H1 (cell line): ENCODE data around the gene EPHA2. TPM values are rescaled to one million over a fixed set of nuclear protein-coding genes. Genes with fewer than 3 reads are reported as not detected.
A peak's percentile ranks its signal among the peaks of the same experiment; 100 is the strongest.

Source experiments
- CTCF ChIA-PET: fragments of 300-600 bp; sonication (Branson Sonifier 250); formaldehyde crosslinking; loops from one replicate; lab custom pipeline; 2021; ENCODE audit not compliant: partially characterized antibody; lab: Charles Lee
- POLR2A ChIA-PET: fragments of 300-600 bp; sonication (Branson Sonifier 250); formaldehyde crosslinking; loops from one replicate; lab custom pipeline; 2021; ENCODE audit warnings: inconsistent platforms; ENCODE audit not compliant: partially characterized antibody; lab: Charles Lee
- DNase-seq, 2 experiments: peaks; one replicate each; pipeline versions ENCODE4 v3.0.0 to v3.0.0-alpha.2; 2010 to 2022; ENCODE audit warnings: low spot score in 2 of 2, low read depth in 1 of 2, mixed read lengths in 1 of 2
- FAIRE-seq: peaks from 2 replicates; lab custom pipeline; 2011; peaks lifted over from hg19 to GRCh38; lab: Jason Lieb, UNC
- H2AFZ ChIP-seq: 2 replicates; pipeline ENCODE4 v1.8.1; 2012; ENCODE audit warnings: low read length, inconsistent platforms
- H2AK5ac ChIP-seq: 2 replicates; pipeline ENCODE4 v1.6.1; 2013; ENCODE audit warnings: low read depth, low read length
- H2BK120ac ChIP-seq: replicated peaks from 2 replicates; pipeline ENCODE3; 2013; ENCODE audit warnings: low read depth, low read length, inconsistent platforms
- H2BK12ac ChIP-seq: 2 replicates; pipeline ENCODE4 v1.6.1; 2013; ENCODE audit warnings: low read depth, low read length
- H2BK15ac ChIP-seq: 2 replicates; pipeline ENCODE4 v1.6.1; 2013; ENCODE audit warnings: low read length
- H2BK20ac ChIP-seq: 2 replicates; pipeline ENCODE4 v1.6.1; 2013; ENCODE audit warnings: low read length
- H2BK5ac ChIP-seq: 2 replicates; pipeline ENCODE4 v1.6.1; 2013; ENCODE audit warnings: low read depth, low read length
- H3K14ac ChIP-seq: 2 replicates; pipeline ENCODE4 v1.6.1; 2013; ENCODE audit warnings: inconsistent platforms; ENCODE audit not compliant: insufficient read length
- H3K18ac ChIP-seq: 2 replicates; pipeline ENCODE4 v1.6.1; 2013; ENCODE audit warnings: low read length; ENCODE audit errors: extremely low read depth
- H3K23ac ChIP-seq: 2 replicates; pipeline ENCODE4 v1.6.1; 2013; ENCODE audit warnings: inconsistent platforms; ENCODE audit not compliant: insufficient read length
- H3K23me2 ChIP-seq: 2 replicates; pipeline ENCODE4 v1.6.1; 2013; ENCODE audit warnings: low read depth, low read length
- H3K27ac ChIP-seq: 2 replicates; pipeline ENCODE4 v1.6.1; 2011; ENCODE audit warnings: low read depth, low read length, inconsistent platforms
- H3K27me3 ChIP-seq, 4 experiments: replicated peaks in 1 of 4; 1 replicate in 1 of 4; 2 replicates in 3 of 4; pipeline versions ENCODE4 v1.6.1 to v1.8.1; 2011 to 2013; ENCODE audit warnings: low read length in 3 of 4, mild to moderate bottlenecking in 3 of 4, inconsistent platforms in 2 of 4, mixed read lengths in 2 of 4, moderate library complexity in 1 of 4; ENCODE audit not compliant: control insufficient read depth in 3 of 4, insufficient read depth in 3 of 4; ENCODE audit errors: extremely low read depth in 1 of 4
- H3K36me3 ChIP-seq, 4 experiments: 2 replicates each; pipeline versions ENCODE4 v1.6.1 to v1.8.1; 2011 to 2013; ENCODE audit warnings: mild to moderate bottlenecking in 4 of 4, low read length in 3 of 4, moderate library complexity in 2 of 4, control low read depth in 1 of 4, inconsistent platforms in 1 of 4; ENCODE audit not compliant: insufficient read depth in 4 of 4, control insufficient read depth in 2 of 4
- H3K4ac ChIP-seq: replicated peaks from 2 replicates; pipeline ENCODE3; 2013; ENCODE audit warnings: low read length, low read depth, mixed read lengths, inconsistent platforms; ENCODE audit not compliant: insufficient read length
- H3K4me1 ChIP-seq, 4 experiments: replicated peaks in 1 of 4; 1 replicate in 1 of 4; 2 replicates in 3 of 4; pipeline versions ENCODE4 v1.6.1 to v1.8.1; 2011 to 2013; ENCODE audit warnings: low read length in 3 of 4, inconsistent platforms in 2 of 4, mixed read lengths in 1 of 4; ENCODE audit not compliant: insufficient read depth in 4 of 4, control insufficient read depth in 3 of 4
- H3K4me2 ChIP-seq, 2 experiments: 2 replicates each; pipeline versions ENCODE4 v1.6.1 to v1.8.1; 2011 to 2013; ENCODE audit warnings: low read depth in 2 of 2, low read length in 2 of 2, control low read depth in 1 of 2, inconsistent platforms in 1 of 2, mild to moderate bottlenecking in 1 of 2; ENCODE audit not compliant: insufficient read depth in 1 of 2
- H3K4me3 ChIP-seq, 4 experiments: fragments of 200-600, 300-600 bp in 1 of 4; sonication (generic), shearing (Covaris generic), sonication (Bioruptor Twin) in 1 of 4; 2 replicates each; pipeline versions ENCODE4 v1.5.1 to v1.8.1; 2011 to 2016; ENCODE audit warnings: low read length in 4 of 4, low read depth in 3 of 4, control low read depth in 2 of 4, inconsistent platforms in 2 of 4, mild to moderate bottlenecking in 2 of 4, mixed read lengths in 1 of 4, moderate library complexity in 1 of 4; ENCODE audit not compliant: insufficient read depth in 2 of 4; ENCODE audit errors: extremely low read depth in 1 of 4
- H3K56ac ChIP-seq: replicated peaks from 2 replicates; pipeline ENCODE3; 2013; ENCODE audit warnings: low read depth, mild to moderate bottlenecking, mixed read lengths, low read length, inconsistent platforms; ENCODE audit not compliant: insufficient read length
- H3K79me1 ChIP-seq: 2 replicates; pipeline ENCODE4 v1.6.1; 2013; ENCODE audit warnings: low read depth, low read length, control low read depth
- H3K79me2 ChIP-seq, 2 experiments: 2 replicates each; pipeline versions ENCODE4 v1.6.1 to v1.8.1; 2012 to 2013; ENCODE audit warnings: low read length in 2 of 2, mild to moderate bottlenecking in 2 of 2, inconsistent platforms in 1 of 2; ENCODE audit not compliant: insufficient read depth in 2 of 2, control insufficient read depth in 1 of 2
- H3K9ac ChIP-seq, 4 experiments: replicated peaks in 1 of 4; 1 replicate in 1 of 4; 2 replicates in 3 of 4; pipeline versions ENCODE4 v1.6.1 to v1.8.1; 2011 to 2013; ENCODE audit warnings: low read depth in 3 of 4, low read length in 3 of 4, control low read depth in 2 of 4, mild to moderate bottlenecking in 2 of 4, moderate library complexity in 2 of 4, inconsistent platforms in 1 of 4; ENCODE audit errors: extremely low read depth in 1 of 4
- H3K9me3 ChIP-seq, 2 experiments: 2 replicates each; pipeline versions ENCODE4 v1.6.1 to v1.8.1; 2012 to 2013; ENCODE audit warnings: mild to moderate bottlenecking in 2 of 2, moderate library complexity in 2 of 2, control low read depth in 1 of 2, inconsistent platforms in 1 of 2, low read depth in 1 of 2, low read length in 1 of 2, mixed read lengths in 1 of 2; ENCODE audit not compliant: insufficient read depth in 2 of 2
- H4K20me1 ChIP-seq, 2 experiments: replicated peaks in 1 of 2; 2 replicates each; pipeline versions ENCODE3 to v1.8.1; 2011 to 2013; ENCODE audit warnings: inconsistent platforms in 2 of 2, low read length in 2 of 2, mild to moderate bottlenecking in 1 of 2; ENCODE audit not compliant: insufficient read depth in 2 of 2, control insufficient read depth in 1 of 2
- H4K5ac ChIP-seq: 2 replicates; pipeline ENCODE4 v1.6.1; 2013; ENCODE audit warnings: low read length, low read depth, mixed read lengths, inconsistent platforms; ENCODE audit not compliant: insufficient read length
- H4K8ac ChIP-seq: 2 replicates; pipeline ENCODE4 v1.8.0; 2013; ENCODE audit warnings: mild to moderate bottlenecking, moderate library complexity, low read length, inconsistent platforms; ENCODE audit not compliant: insufficient read depth; ENCODE audit errors: extremely low read depth
- H4K91ac ChIP-seq: replicated peaks from 2 replicates; pipeline ENCODE3; 2013; ENCODE audit warnings: low read length, mixed read lengths, inconsistent platforms; ENCODE audit not compliant: insufficient read length
- ASH2L ChIP-seq: fragments of 200-600, 300-600 bp; sonication (generic); IDR thresholded peaks from one replicate; pipeline ENCODE4 v1.7.1; 2017; ENCODE audit warnings: low read length
- ATF2 ChIP-seq: IDR thresholded peaks from 2 replicates; pipeline ENCODE4 v1.6.1; 2012; ENCODE audit warnings: low read length, inconsistent platforms
- CTBP2 ChIP-seq: IDR thresholded peaks from 2 replicates; pipeline ENCODE4 v1.7.0; 2011; ENCODE audit warnings: borderline replicate concordance, mild to moderate bottlenecking, moderate library complexity, mixed read lengths, low read length; ENCODE audit not compliant: insufficient read depth, insufficient read length
- GABPA ChIP-seq: IDR thresholded peaks from 2 replicates; pipeline ENCODE4 v1.6.1; 2011; ENCODE audit warnings: mild to moderate bottlenecking, low read length, moderate library complexity, borderline replicate concordance; ENCODE audit not compliant: insufficient read depth
- JUND ChIP-seq: IDR thresholded peaks from 2 replicates; pipeline ENCODE4 v1.6.1; 2011; ENCODE audit warnings: mild to moderate bottlenecking, improper control_type of control experiment, low read length
- NANOG ChIP-seq: IDR thresholded peaks from 2 replicates; pipeline ENCODE4 v1.6.1; 2011; ENCODE audit warnings: low read length, low read depth, mild to moderate bottlenecking, inconsistent platforms; ENCODE audit not compliant: insufficient read depth, poor library complexity, severe bottlenecking
- POLR2AphosphoS5 ChIP-seq: IDR thresholded peaks from 2 replicates; pipeline ENCODE4 v1.6.1; 2011; ENCODE audit warnings: low read depth, low read length
- RBBP5 ChIP-seq: IDR thresholded peaks from 2 replicates; pipeline ENCODE4 v1.7.1; 2012; ENCODE audit warnings: low read depth, mild to moderate bottlenecking, inconsistent platforms, low read length, moderate library complexity, borderline replicate concordance
- SIRT6 ChIP-seq: IDR thresholded peaks from one replicate; pipeline ENCODE4 v1.7.1; 2012; ENCODE audit warnings: low read length, inconsistent platforms
- TAF7 ChIP-seq: optimal IDR thresholded peaks from 2 replicates; pipeline ENCODE3; 2011; ENCODE audit warnings: low read depth, mild to moderate bottlenecking, inconsistent platforms, low read length, moderate library complexity, borderline replicate concordance
- TEAD4 ChIP-seq: IDR thresholded peaks from 2 replicates; pipeline ENCODE4 v1.6.1; 2012; ENCODE audit warnings: low read depth, low read length, inconsistent platforms, mixed read lengths
- WGBS, 2 experiments: shearing (Covaris generic) in 1 of 2; methylation state at CpG; one replicate each; pipeline versions ENCODE4 v1.1.6 to v1.1.7; 2013 to 2015; ENCODE audit warnings: low lambda C conversion rate in 2 of 2, mixed read lengths in 2 of 2, inconsistent platforms in 1 of 2, low coverage in 1 of 2, missing lambda C conversion rate in 1 of 2; ENCODE audit not compliant: insufficient replicate concordance in 2 of 2, insufficient coverage in 1 of 2, insufficient read length in 1 of 2; ENCODE audit errors: extremely low coverage in 1 of 2, missing lambda C conversion rate in 1 of 2; 5-methylcytosine and 5-hydroxymethylcytosine counted together
- polyA plus RNA-seq, 7 experiments: library from polyadenylated mRNA; depleted of rRNA in 3 of 7; stranded (reverse) in 5 of 7; unstranded in 2 of 7; fragments of >200 nt in 5 of 7; fragments of 200-250 nt in 2 of 7; gene quantifications; 1 replicate in 5 of 7; 2 replicates in 1 of 7; 4 replicates in 1 of 7; pipeline versions ENCODE4 v1.2.1 to v1.2.3, GENCODE V29; 2011 to 2013; ENCODE audit warnings: missing spikeins in 2 of 7, mixed read lengths in 2 of 7
- total RNA-seq: library from RNA; stranded (reverse); fragmentation: NEBNext Ultra II Directional; extraction: Animal tissue kit (Norgen Biotek cat#: 25700); gene quantifications from 2 replicates; pipeline ENCODE4 v1.2.1, GENCODE V29; 2021

Gene EPHA2
- total and polyA plus RNA-seq, 2 of the 8 experiments (the other 6 are each of a cell fraction or from before 2014, with no cell fraction given): 26.8 to 33.6 TPM

- WGBS, 2 experiments: 64% methylated on average over 3 of the region's 3 CpGs; no CpG with 5 or more reads in 1 of the 2 experiments
- Histone ChIP-seq H2AK5ac (peak overlapping the region; percentile 65; the same call in 1 of the 2 replicates), H3K4me1 (peaks cover 0 to 25% (median 13%) of the 10 kb centered on the region in 4 experiments; a peak in 6 of 7 replicates), H3K18ac (no peak overlapping the region; the same call in none of the 2 replicates), H3K56ac (no peak overlapping the region), H3K36me3 (peaks cover 10 to 34% (median 23%) of the 10 kb centered on the region in 4 experiments), H2BK5ac (peak overlapping the region; percentile 66; the same call in 1 of the 2 replicates), H4K5ac (no peak overlapping the region), H4K8ac (no peak overlapping the region), H3K23me2 (peaks cover 9% of the 10 kb centered on the region), H2AFZ (no peak overlapping the region), H3K14ac (no peak overlapping the region), H2BK15ac (no peak overlapping the region), H3K9me3 (no peaks in the 10 kb centered on the region), H2BK12ac (peak overlapping the region; percentile 17; the same call in 1 of the 2 replicates), H2BK120ac (no peak overlapping the region), H4K20me1 (peaks cover 21 to 49% of the 10 kb centered on the region in 2 experiments), H3K4ac (no peak overlapping the region), H3K9ac (no peak overlapping the region; a peak in 1 of 7 replicates), H3K27ac (no peak overlapping the region; the same call in 1 of the 2 replicates), H3K79me2 (peaks cover 4 to 57% of the 10 kb centered on the region in 2 experiments; a peak in 3 of 4 replicates), H3K79me1 (peaks cover 27% of the 10 kb centered on the region), H3K27me3 (no peaks in the 10 kb centered on the region), H2BK20ac (peak overlapping the region; percentile 86; the same call in 1 of the 2 replicates), H3K4me3 (no peak overlapping the region), H3K4me2 (0 out of 4 replicates have a peak overlapping the region, but pooled peaks of 1 of the 2 experiments have one; percentile 20), H4K91ac (no peak overlapping the region), H3K23ac (no peak overlapping the region)
- CTCF ChIA-PET: interaction anchor here (0.9 to 7.5 kb wide), 12 partner anchors 9 to 61 kb away, joined by 3 to 45 read pairs (median 6); no protein-coding TSS in a partner anchor
- no peak for DNase-seq
- no peak for FAIRE-seq
- POLR2A ChIA-PET: interaction anchor here (0.7 to 1.4 kb wide), 5 partner anchors 8 to 56 kb away, joined by 3 read pairs; no protein-coding TSS in a partner anchor
- TF ChIP-seq RBBP5: no peak
- no peak for TF ChIP-seq ASH2L
- no peak for TF ChIP-seq NANOG
- TF ChIP-seq SIRT6: no peak
- no peak for TF ChIP-seq JUND
- no peak for TF ChIP-seq ATF2
- no peak for TF ChIP-seq TAF7
- no peak for TF ChIP-seq TEAD4
- no peak for TF ChIP-seq GABPA
- TF ChIP-seq CTBP2: no peak
- no peak for TF ChIP-seq POLR2AphosphoS5
These were observed 16.4 kb downstream of the EPHA2 start for GRCh38 chr1:16139473-16139962.
